NCI-H526 (cell line): ENCODE data around the gene ZNF74.
"Not testable (repeated sequence)": the region's sequence is repeated elsewhere in the genome, so short reads cannot be mapped to it uniquely, and the experiment has no call there.

Source experiments
- DNase-seq, 2 experiments: peaks; one replicate each; lab custom pipeline; 2025; lab: John Stamatoyannopoulos, UW

The ZNF74 gene

DNA sequence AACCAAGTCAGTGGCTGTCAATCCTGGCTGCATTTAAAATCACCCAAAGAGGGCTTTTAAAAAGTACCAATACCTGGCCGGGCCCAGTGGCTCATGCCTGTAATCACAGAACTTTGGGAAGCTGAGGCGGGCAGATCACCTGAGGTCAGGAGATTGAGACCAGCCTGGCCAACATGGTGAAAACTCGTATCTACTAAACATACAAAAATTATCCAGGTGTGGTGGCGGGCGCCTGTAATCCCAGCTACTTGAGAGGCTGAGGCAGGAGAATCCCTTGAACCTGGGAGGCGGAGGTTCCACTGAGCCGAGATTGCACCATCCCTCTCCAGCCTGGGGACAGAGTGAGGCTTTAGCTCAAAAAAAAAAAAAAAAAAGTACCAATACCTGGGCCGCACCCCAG, 17.7 kb upstream of the ZNF74 start:
- not testable (repeated sequence) for DNase-seq

DNA sequence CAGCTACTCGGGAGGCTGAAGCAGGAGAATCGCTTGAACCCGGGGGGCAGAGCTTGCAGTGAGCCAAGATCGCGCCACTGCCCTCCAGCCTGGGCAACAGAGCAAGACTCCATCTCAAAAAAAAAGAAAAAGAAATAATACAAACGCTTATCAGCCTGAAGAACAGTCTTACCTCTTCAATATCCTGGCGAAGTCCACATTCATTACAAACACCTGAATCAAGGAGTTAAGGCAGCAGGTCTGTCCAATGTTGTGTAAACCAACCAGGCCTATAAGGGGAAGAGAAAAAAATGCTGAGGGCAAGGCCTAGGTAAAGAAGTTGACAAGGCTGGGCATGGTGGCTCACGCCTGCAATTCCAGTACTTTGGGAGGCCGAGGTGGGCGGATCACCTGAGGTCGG, 17.0 kb upstream of the ZNF74 start:
- not testable (repeated sequence) for DNase-seq

DNA sequence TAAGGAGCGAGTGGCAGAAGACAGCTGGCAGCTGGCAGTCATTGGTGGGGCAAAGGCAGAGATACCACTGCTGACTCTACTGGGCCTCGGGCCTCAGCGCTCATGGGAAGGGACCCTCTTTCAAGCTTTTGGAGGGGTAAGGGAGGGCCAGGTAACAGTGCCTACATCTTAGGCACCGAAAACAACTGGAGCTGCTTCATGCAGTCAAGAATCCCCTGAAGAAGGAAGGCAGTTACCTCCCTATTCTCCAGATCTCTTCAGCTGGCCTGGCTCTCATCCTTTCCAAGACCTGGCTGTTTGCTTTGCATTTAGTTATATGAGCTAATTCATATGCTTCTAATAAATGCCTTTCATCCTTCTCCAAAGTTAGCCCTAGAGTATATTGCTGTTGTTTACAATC, 15.8 kb upstream of the ZNF74 start:
- DNase-seq: no peak

DNA sequence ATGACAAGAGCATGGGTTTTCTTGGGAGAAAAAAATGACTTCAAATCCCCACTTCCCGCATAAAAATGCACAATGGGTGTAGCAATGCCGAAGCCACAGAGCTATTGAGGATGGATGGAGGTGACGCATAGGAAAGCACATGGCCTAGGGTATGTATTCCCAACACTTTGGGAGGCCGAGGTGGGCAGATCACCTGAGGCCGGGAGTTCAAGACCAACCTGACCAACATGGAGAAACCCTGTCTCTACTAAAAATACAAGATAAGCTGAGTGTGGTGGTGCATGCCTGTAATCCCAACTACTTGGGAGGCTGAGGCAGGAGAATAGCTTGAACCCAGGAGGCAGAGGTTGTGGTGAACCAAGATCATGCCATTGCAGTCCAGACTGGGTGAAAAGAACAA, 15.3 kb upstream of the ZNF74 start:
- not testable (repeated sequence) for DNase-seq

DNA sequence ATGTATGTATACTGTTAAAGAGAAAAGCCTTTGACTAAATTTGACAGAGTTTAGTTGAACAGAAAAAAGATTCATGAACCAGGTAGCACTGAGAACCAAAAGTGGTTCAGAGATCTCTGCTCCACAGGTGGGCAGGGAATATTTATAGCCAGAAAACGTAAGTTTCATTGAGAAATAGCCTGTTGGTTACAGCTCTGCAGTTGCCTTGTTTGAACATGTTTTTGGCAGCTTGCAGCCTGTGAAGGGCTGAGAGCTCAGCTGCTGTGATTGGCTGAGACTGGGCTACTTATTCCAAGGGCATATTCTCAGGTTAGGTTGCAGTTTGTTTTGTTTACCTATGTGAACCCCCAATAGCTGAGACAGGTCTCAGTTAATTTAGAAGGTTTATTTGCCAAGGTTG, 13.5 kb upstream of the ZNF74 start:
- no peak for DNase-seq

DNA sequence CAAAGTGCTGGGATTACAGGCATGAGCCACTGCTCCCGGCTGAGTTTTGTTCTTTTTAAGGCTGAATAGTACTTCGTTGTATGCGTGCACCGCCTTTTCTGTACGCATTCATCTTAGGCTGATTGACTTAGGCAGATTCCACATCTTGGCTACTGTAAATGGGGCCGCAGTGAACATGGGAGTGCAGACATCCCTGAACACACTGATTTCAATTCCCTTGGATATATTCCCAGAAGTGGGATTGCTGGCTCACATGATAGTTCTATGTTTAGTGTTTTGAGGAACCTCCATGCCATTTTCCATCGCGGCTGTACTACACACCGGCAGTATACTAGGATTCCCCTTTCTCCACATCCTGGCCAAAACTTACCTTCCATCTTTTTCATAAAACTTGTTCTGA, 10.4 kb upstream of the ZNF74 start:
- DNase-seq: no peak

DNA sequence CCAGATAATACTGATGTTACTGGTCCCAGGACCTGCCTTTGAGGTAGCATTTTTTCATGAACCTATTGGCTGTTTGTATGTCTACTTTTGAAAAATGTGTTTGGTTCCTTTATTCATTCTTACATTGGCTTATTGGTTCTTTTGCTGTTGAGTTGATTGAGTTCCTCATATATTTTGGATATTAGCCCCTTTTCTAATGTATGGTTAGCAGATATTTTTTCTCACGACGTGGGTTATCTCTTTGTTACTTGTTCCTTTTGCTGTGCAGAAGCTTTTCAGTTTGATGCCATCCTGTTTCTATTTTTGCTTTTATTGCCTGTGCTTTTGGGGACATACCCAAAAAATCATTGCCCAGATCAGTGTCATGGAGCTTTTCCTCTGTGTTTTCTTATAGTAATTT, 9.8 kb upstream of the ZNF74 start:
- no peak for DNase-seq

DNA sequence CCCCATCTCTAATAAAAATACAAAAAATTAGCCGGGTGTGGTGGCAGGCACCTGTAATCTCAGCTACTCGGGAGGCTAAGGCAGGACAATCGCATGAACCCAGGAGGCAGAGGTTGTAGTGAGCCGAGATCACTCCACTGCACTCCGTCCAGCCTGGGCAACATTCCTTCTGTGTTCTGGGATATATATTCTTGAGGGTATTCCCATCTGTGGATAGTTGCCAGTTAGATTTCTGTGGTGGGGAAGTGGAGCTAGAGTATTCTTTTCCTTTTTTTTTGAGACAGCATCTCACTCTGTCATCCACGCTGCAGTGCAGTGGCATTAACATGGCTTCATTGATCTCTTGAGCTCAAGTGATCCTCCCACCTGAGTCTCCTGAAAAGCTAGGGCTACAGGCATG, 9.1 kb upstream of the ZNF74 start:
- DNase-seq: no peak

DNA sequence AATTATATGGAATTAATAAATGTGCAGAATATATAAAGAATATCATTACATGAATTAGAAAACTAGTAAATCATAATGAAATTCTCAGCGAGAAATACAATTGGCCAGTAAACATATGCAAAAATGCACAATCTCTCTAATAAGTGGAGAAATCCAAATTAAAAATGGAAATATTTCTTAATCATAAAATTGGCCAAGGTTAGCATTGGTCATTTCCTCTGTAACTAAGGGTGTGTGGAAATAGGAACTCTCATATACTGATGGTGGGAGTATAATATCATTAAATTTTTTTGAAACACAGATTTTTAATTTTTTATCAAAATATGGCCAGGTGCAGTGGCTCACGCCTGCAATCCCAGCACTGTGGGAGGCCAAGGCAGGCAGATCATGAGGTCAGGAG, 7.6 kb upstream of the ZNF74 start:
- DNase-seq: no peak

DNA sequence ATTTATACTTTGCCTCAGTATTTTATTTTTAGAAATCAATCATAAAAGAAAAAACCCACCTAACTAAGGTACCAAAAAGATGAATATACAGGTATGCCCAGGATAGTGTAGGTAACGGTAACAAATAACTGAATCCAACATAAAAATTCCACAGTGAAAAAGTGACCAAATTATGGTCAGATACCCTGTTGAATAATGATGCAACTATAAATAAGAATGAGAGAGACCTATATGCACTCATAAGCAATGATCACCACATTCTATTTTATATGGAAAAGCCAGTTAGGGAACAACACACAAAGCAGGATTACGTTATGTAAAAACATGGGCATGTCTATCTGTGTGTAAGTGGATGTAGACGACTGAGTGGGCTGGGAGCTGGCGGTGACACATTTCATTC, 7.0 kb upstream of the ZNF74 start:
- no peak for DNase-seq

DNA sequence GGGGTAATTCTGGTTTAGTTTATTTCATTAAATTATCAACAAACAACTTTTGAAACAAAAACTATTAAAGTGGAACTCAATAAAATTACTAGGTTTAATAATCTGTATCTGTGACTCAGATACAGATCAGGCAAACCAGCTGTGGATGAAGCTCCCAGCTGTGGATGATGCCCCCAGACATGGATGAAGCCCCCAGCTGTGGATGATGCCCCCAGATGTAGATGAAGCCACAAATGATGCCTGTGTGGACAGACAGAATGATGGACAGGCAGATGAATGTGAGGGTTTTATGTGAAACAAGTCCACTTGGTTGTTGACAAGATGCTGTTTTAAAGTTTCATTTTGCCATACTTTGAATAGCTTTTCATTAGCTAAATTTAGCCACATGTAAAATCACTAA, 5.8 kb upstream of the ZNF74 start:
- DNase-seq: no peak

DNA sequence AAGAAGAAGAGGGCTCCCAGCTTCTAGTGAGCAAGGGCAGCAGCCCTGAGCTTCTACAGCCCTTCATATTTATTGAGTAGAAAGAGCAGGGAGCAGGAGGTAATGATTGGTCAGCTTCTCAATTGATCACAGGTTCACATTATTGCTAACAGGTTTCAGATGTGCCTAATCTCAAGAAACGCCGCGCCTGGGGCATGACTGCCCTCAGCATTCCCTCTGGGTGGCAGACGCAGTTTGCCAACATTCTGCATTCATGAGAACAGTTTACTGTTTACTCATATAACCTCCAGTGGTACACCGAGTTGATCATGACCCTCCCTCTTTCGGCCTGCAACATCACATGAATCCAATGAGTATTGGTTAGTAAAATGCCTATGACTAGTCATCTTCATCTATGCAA, 4.7 kb upstream of the ZNF74 start:
- DNase-seq: no peak

DNA sequence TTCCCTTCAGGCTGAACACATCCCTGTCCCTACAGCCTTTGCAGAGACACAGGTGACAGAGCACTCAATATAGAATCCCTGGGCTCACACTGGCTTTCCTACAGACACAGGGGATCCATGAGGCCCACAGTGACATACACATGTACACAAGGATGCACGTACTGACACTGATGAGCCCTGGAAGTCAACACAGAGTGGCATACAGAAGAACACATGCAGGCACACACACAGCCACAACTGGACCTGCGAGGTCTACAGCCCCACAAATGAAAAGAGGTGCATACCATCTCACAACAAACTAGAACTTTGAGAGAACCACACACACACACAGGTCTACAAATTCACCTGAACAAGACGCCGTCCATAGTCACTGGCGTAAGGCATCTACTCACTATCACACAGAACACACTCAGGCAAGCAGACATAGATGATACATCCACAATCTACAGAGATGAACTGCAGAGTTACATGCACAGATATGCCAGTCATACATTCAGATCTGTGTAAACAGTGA, 3.5 kb upstream of the ZNF74 start:
- no peak for DNase-seq

DNA sequence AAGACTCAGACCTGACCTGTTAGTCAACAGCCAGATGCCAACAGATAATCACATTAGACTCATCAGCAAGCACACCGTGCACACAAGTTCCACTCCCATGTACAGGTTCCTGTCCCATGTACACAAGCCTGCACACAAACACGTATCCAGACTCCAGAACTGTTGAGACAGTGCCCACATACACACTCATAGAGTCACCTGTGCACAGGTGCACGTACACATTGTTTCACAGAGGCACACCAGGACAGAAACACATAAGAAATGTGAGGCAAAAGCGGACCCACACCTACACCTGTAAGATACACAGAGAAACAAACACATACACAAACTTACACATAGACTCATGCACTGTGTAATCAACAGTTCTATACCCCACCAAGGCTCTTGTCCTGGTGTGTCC, 2.7 kb upstream of the ZNF74 start:
- DNase-seq: no peak

DNA sequence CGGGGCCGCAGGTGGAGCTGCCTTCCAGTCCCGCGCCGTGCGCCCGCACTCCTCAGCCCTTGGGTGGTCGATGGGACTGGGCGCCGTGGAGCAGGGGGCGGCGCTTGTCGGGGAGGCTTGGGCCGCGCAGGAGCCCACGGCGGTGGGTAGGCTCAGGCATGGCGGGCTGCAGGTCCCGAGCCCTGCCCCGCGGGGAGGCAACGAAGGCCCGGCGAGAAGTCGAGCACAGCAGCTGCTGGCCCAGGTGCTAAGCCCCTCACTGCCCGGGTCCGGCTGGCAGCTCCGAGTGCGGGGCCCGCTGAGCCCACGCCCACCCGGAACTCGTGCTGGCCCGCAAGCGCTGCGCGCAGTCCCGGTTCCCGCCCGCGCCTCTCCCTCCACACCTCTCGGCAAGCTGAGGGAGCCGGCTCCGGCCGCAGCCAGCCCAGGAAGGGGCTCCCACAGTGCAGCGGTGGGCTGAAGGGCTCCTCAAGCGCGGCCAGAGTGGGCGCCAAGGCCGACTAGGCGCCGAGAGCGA, 1.5 kb upstream of the ZNF74 start:
- not testable (repeated sequence) for DNase-seq

DNA sequence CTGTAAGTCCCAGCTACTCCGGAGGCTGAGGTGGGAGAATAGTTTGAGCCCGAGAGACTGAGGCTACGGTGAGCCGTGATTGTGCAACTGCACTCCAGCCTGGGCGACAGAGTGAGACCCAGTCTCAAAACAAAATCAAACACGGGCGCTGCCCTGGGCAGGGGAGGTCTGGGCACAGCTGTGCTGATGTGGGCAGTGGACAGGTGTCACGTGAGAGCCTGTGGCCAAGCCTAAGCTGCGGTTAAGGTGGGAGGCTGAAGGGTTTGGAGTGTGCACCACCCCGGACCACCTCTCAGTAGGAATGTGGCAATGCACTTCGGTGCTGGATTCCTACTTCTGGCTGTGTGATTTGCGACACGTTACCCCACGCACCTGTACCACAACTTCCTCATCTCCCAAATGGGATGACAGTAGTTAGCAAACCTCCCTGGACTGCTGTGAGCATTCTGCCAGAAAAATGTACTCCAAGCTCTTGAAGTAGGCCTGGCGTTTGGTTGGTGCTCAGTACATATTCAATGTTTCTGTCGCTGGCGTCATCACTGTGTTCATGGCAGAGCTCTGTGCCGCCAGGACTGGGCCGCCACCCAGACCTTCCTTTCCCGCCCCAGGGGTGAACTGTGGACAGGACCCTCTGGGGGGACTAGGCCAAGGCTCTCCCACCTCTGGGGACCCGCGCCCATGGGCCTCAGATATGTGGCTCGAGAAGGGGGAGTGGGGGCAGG, 807 bp upstream of the ZNF74 start:
- no peak for DNase-seq

DNA sequence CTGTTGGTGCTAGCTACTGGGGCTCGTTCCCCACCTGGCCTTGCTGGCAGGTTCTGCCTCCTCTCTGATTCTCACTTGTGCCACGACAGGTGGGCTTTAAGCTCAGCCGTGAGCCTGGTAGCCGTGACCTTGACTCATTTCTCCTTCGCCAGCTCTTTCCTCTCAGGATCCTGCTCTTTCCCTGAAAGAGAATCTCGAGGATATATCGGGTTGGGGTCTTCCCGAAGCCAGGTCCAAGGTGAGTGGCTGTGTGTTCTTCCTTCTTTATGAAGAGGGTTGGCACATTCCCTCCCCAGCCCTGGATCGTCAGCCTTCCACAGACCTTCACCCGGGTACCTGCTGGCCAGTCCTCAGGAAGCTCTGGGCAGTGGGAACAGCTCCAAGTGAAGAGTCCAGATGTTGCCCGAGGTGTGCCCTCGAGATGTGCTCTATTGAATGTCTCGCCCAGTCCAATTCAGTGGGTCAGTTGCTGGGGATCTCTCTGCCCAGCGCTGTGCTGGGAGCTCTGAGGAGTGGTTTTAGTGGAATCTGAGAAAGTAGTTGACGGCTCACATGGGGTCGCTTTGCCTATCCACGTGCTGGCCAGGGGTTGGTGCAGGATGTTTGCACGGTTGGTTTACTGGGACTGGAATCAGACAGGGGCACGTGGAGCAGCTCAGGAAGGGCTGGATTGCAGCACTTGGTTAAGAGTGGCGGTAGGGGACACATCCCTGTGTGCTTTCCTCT, 1.4 kb downstream of the ZNF74 start:
- DNase-seq: peak in 1 of 2 experiments; percentile 21

DNA sequence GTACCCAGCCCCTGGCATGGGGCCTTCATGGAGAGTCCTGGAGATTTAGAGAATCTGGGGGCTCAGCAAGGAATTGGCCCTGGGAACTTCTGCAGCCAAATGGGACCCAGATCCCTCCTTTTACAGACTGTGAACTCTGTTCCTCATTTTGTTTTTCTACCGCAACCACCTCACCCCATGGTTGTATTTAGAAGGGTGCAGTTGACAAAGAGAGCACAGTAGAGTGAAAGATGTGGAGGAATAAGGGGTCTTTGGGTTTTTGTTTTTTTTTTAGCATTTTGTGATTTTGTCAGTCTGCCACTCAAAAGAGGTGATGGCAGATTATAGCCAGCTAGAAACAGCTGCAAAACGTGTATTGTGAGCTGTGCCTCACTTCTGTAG, 1.9 kb downstream of the ZNF74 start:
- no peak for DNase-seq

DNA sequence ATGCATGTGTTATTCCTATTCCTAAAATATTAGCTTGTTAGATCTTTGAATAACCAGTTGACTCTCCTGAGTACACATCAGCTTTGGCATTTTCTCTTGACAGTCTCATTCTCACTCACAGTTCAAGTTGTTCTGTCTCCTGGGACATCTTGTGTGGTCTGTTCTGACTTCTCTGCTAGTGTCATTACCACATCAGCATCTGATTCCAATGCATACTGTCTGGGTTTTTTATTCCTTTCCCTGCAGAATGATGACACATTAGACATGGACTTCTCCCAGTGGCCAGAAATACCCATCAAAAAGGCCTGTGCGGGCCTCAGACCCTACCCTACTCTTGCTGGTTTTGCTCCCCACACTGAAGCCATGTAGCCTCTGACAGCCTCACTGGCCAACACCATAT, 2.7 kb downstream of the ZNF74 start:
- DNase-seq: no peak

DNA sequence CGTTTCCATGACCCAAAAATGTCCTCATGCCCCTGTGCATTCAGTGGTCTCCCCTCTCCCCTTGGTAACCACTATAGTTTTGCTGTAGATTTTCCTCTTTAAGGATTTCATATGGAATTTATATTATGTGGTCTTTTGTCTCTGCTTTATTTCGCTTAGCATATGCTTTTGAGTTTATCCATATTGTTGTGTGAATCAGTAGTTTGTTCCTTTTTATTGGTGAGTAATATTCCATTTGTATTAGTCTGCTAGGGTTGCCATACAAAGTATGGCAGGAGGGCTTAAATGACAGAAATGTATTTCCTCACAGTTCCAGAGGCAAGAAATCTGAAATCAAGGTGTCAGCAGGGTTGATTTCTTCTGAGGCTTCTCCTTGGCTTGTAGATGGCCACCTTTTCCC, 3.5 kb downstream of the ZNF74 start:
- DNase-seq: no peak

DNA sequence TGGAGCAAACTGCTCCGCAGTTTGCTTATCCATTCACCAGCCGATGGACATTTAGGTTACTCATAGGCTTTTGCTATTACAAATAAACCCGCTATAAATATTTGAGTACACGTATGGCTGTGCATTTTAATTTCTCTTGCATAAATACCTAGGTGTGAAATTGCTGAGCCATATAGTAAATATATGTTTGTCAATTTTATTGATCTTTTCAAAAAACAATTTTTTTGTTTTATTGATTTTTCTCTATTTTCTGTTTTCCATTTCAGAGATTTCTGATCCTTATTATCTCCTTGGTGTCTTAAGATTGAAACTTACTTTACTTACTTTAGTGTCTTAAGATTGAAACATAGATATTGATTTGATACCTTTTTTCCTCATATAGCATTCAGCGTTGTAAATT, 4.5 kb downstream of the ZNF74 start:
- DNase-seq: no peak

DNA sequence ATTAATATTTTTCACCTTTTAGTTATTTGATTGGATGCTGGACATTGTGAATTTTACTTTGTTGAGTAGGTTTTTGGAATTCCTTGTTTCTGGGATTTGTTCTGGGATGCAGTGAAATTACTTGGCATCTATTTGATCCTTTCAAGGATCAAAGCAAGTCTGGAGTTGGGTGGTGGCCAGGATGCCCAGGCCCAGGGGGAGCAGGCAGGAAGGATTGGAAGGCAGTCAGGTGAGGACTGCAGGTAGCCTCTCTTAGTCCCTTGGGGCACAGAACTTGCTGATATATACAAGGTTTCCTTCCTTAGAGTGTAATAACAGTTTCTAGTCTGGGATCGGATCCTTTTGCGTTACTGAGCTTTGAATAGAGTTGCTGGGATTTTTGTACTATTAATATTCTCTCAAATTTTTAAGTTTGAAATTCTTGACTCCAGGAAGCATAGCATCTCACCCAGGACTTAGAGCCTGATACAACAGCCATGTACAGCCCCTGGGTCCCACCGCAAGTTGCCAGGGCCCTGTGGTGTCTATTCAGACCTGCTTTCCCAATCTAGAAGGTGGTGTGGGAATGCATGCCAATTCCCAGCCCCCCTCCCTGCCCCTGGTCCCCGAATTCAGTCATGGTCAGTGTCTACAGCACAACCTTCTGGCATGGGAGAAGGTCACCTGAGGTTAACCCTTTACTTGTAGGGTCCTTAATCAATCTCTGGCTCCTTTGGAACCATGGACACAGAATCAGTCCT, 6.1 kb downstream of the ZNF74 start:
- no peak for DNase-seq
